HG03039 (cell line): ENCODE measurements around the gene FBXO2.
A peak's percentile ranks its signal among the peaks of the same experiment; 100 is the strongest.

Source experiments
- ATAC-seq: cut with Tn5 transposase; IDR thresholded peaks from one replicate; pipeline ENCODE4 v1.9.1; 2021; ENCODE audit warnings: mild to moderate bottlenecking, moderate library complexity; ENCODE audit not compliant: unreplicated experiment

Gene FBXO2, protein sequence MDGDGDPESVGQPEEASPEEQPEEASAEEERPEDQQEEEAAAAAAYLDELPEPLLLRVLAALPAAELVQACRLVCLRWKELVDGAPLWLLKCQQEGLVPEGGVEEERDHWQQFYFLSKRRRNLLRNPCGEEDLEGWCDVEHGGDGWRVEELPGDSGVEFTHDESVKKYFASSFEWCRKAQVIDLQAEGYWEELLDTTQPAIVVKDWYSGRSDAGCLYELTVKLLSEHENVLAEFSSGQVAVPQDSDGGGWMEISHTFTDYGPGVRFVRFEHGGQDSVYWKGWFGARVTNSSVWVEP

DNA sequence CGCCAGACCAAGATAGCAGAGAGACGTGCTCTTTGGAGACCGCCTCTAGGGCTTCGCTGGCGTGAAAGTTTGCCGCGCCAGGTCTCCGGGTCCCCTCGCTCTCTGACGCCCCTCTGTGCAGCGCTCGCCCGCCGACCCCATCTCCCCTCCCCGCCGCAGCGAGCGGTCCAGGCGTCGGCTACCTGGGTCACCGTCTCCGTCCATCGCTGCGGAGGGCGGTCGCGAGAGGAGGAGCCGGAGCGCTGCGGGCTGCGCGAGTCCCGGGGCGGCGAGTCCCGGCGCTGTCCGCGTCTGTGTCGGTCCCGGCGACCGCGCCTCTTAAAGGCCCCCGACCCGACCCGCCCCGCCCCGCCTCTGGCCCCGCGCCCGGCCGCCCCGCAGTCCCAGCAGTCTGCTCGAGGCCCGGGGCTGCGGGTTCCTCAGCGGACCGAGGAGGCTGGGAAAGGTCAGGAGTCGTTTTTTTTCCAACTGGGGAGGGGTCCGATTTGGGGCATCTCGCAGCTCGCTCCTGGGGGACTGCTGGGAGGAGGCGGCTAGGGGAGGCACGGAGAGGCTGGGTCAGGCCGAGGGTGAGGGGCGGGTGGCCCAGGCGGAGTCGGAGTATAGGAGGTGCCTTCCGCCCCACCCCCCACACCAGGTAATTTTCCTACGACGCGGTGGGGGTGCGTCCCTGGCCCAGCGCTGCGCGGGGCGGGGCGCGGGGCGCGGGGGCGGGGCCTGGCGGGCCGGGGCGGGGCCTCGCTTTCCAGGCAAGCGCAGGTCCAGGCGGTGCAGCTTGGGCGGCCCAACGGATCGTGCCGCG is at the start of gene FBXO2, which contains the start of gene FBXO44:
Gene FBXO2, minus strand, starts transcription at position 293 of the 802 bp plus-strand sequence. Its CDS starts 89 bp downstream, at position 204.
Gene FBXO44, plus strand, starts transcription at position 741 of the 802 bp plus-strand sequence. CDS start 959 bp downstream, outside the sequence.
- peak; percentile 56 for ATAC-seq

DNA sequence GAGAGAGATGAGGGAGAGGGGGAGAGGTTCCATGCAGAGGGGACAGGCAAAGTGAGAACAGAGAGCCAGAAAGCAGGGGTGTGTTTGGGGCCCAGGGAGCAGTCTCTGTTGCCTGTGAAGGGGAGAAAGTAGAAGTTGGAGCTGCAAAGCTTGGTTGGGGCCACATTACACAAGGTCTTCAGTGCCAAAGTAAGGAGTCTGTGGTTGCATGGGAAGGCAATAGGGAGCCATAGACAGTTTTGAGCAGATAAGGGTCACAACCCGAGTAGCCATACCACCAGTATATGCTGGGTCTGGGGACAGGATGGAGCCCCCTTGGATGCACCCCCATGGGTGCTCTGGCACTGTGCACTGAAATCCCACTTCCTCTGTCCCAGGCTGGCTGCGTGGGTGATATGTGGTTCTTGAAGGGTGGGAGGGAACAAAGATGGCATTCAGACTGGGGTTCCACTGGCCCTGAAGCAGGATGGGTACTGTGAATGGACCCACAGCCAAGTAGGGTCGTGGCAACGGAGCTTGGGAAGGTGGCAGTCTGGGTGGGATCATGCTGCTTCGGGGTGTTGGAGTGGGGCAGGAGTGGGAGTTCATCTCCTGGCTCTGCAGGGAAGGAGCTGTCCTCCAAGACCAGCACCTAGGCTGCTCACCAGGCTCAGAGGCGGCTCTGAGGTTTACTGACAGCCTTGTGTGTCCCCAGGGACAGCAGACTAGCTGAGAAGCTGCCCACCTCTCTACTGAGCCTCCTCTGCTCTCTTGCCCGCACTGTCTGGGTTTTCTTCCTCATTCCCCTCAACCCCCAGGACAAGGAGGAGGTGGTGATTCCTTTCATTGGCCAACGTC is 49.3 kb upstream of the FBXO2 start:
- no peak for ATAC-seq

DNA sequence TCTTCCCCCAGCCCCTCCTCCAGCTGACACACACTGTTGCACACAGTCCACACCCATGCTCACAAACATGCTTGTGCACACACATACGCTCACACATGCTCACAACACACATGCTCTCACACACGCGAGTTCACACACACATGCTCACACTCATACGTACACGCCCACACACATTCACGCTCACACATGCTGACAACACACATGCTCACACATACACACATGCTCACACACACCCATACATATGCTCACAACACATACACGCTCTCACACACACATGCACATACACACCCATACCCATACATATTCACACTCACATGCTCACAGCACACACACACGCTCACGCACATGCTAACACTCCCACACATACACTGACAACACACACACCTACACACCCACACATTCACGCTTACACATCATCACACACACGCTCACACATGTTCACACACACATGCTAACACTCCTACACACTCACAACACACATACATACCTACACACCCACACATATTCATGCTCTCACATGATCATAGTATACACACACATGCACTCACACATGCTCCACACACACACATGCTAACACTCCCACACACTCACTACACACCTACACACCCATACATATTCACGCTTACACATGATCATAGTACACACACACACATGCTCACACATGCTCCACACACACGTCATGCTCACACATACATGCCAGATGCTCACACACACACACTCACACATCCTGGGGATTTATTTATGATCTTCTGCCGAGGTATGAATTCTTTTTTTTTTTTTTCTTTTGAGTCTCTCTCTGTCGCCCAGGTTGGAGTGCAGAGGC is 48.0 kb upstream of the FBXO2 start:
- ATAC-seq, result no peak

DNA sequence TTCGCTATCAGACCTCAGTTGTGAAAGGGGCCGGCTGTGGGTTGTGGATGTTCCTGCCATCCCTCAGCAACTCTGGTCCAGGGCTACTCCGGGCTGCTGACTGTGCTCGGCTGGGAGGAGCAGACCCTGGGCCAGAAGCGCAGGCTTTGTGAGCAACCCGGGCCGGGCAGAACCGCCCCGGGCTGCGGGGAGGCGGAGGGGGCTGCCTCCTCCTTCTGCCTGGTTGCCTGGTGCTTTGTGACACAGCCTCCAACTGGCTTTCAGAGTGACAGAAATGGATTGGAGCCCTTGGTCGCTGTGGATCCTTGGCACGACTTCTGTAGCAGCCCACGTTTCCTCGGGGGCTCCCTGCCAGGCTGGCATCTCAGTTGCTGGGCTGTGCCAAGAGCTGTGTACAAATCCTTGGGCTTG is 47.3 kb upstream of the FBXO2 start:
- ATAC-seq, result no peak

DNA sequence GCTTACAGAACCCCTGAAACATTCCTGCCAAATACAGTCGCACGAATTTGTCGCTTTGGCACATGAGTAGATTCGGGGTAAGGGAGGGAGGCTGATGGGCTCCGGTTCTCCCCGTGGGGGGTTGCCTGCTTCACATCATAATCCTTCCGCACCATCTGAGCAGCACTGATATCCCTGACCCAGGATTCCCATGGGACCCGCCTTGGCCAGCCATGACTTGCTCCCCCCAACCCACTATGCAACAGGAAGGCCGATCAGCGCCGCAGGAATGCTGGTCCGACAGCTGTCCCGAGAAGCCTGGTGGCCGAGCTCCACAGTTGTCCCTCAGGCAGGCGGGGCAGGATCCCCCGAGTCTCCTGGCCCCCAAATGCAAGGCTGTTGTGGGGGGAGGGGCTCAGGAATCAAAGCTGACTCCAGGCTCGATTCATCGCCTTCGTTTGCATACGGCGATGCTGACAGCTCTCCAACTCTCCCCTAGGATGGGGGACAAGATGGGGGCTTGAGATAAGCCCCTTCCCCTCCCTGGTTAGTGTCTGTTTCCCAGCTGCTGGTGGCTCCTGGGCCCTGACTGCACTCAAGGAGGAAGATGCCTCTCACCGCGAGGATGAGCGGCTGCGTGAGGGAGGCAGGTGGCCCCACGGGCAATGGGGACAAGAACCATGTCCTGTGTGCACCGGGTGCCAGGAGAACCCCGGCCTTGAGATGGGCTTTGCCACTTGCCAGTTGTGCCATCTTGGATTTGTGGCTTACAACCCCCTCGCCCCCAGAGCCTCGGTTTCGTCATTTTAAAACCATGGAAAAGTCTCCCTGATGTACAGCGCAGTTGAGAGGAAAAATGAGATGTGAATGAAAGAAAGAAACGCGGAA is 46.6 kb upstream of the FBXO2 start:
- no peak for ATAC-seq

DNA sequence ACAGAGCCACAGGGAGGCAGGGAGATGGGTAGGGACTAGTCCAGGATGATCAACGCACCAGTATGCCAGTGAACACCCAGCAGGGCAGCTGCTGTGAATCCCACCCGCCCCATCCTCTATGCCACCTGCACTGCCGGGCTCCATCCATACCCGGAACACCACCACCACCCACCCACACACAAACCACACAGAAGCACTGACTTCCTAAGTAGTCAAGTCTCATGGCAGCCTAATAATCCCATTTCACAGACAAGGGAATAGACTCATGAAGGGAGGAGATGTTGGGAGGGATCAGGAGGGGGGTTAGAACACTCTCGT is 43.6 kb upstream of the FBXO2 start:
- ATAC-seq, result no peak

DNA sequence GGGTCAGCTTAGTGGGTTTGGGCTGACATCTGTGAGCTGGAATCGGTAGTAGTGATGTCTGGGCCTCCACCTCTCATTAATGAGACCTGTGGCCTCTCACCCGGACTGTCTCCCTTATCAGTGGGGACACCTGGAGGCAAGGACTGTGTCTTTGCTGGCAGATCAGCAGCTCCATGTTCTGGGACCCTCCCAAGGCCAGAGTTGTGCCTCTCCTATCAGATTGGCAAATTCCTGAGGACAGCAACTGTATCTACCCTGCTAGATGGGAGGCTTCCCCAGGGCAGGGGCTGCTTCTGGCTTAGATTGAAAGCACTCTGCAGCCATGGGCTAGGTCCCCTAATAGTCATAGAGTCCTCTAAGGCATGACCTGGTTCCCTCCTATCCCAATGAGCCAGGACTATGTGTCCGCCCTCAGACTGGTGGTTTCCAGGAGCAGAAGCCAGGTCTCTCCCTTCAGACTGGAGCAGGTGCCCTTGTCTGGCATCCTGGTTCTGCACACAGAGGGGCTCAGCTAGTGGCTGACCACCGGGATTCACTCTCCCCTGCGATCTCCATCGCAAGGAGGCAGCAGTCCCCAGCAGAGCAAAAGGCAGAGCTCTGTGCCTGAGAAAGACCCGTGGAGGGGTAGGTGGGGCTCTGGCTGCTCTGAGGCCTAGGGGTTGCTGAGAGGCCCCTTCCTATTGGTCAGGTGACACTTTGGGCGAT is 43.1 kb upstream of the FBXO2 start:
- no peak for ATAC-seq

DNA sequence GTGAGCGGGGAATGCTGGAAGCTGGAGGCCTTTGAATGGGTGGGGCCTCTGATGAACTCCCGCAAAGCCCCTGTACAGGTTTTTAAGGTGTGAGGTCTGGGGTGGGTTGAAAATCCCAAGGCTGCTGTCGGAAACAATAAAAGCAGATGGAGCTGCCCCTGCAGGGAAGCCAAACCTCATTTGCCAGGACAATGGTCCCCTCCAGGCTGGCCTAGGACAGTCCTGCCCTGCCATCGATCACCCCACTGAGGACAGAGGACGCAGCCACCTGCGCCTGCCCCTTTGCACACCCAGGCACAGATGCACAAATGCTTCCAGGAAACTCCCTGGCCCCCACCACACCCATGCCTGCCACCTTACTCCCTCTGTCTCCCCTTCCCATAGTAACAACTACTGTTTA is 41.6 kb upstream of the FBXO2 start:
- no peak for ATAC-seq

DNA sequence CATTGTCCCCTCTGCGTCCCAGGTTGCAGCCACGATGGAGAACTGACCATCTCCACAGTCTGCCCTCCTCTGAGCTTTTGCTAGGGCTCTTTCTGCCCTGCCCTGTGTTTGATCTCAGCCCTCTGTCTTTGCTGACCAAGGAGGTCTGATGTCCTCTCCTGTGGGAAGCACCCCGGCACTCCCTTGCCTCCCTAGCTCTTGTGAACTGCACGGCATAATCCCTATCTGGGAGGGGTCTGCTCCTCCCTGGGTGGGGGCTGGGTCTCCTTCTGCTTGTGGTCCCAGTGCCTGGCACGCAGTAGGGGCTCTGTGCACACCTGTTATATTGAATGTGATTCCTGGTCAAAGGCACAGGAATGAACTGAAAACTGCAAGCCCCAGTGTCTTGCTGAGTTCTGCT is 39.7 kb upstream of the FBXO2 start:
- no peak for ATAC-seq

DNA sequence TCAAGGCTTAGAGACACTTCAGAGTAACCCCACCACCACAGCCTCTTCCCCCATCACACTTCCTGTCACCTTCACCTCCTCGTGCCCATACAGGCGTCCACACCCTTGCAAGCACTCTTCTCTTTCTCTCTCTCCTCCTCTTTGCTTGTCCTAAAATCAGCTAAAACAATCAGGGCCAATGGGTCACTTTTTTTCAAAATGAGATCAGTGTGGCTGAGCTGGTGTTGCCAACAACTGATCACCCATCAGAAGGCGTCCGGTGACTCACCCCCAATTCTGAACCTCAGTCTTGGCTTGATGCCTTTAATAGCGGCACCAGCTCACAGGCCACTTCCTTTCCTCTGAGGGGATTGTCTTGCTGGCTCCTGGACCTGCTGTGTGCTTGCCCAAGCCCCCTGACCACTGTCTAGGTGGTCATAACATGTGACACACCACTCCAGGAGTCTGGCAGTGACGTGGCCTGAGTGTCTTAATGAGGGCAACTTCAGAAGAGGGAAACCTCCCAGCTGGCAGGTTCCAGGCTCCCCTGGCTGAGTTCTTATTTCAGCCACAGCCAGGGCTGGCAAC is 38.9 kb upstream of the FBXO2 start:
- no peak for ATAC-seq

DNA sequence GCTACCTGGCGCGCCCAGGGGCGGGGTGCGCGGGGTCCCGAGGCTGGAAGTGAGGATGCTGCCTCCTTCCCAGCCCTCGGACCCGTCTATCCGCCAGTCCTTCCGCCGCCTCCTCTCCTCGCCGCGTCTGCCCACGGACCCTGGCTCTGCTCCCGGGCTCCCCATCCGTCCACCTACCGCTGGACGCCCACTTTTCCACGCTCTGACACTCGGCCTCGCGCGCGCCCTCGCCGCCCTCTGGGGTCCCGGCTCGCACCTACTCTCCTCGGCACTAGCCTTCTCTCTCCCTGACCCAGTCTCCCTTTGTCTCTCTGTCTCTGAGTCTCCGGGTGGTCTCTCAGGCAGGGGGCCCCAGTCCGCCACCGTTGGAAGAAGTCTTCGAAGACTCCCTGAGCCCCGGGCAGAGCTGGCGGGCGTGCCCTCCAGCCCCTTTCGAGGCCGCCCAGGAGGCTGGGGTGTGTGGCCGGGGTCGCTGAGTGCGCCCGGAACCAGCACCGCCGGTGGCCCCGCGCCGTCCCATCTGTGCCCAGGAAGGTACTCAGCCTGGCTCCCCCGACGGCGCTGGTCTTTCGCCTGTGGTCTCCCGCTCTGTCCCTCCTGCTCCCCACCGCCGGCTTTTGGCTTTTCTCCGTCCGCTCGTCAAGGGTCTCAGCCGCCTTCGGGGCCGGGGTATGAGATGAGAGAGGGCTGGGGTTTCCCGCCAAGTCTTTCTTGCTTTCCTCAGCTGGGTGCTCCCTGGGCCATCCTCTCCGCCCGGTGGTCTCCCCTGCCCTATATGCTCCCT is 37.9 kb upstream of the FBXO2 start:
- no peak for ATAC-seq

DNA sequence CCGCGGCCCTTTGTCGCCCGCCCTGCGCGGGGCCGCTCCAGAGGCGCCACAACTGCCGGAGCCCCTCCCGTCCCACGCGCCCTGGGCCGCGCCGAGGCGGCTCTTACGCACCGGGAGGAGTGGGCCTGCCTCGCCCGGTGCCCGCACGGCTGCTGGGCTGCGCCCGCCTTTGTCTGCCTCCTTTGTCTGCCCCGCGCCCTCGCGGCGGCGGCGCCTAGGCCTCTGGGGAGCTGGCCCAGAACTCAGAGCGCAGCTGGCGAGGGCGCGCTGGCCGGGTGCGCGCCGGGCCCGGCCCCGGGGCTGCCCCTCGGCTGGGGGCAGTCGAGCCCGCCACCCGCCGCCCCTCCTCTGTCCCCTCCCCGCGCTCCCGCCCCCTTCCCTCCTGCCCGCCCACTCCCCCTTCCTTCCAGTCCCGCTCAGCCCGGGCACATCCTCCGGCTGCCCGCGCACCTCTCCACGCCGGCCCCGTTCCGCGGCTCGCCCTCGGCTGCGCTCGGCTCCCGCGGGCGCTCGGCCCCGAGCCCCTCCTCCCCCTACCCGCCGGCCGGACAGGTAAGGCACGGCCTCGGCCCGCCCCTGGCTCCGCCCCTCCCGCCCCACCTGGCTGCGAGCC is 37.2 kb upstream of the FBXO2 start, which contains the start of gene DRAXIN:
Gene DRAXIN, plus strand, starts transcription at position 409 of the 613 bp plus-strand sequence. CDS start 14,549 bp downstream, outside the sequence.
- no peak for ATAC-seq

DNA sequence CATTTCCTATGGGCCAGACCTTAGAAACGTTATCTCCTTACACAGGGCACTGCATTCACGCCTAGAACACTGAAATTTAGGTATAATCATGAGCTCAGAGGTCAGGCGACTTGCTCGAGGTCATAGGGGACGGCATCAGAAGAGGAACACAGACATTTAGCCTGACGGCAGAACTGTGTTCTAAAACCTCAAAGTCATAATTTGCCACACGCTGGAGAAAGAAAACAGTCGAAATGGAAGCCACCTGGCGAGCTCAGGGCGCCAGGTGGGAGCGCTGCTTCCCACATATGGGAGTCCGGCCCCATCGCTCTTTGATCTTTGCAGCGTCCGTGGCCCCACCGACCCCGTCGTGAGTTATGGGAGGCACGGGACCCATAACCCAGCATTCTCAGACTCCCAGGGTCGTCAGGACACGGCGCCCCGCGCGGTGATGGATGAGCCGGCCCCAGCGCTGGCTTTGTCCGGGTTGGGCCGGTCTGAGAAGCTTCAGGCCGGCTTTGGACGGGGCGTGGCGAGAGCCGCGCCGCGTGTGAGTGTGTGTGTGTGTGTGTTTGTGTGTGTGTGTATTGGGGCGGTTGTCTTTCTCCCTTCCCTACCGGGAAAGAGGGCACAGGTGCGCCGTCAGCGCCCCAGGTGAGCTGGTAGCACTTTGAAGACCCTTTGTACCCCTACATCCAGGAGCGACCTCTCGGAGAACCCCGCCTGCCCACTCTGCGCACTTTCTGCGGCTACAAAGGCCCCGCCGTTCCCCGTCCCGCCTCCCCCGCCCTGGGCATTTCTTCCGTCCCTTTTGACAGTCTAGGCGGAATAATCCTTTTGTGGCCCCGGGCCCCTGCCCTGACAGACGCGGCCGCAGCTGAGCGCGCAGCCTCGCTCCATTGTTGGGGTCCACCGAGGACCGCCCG is 36.4 kb upstream of the FBXO2 start:
- no peak for ATAC-seq

DNA sequence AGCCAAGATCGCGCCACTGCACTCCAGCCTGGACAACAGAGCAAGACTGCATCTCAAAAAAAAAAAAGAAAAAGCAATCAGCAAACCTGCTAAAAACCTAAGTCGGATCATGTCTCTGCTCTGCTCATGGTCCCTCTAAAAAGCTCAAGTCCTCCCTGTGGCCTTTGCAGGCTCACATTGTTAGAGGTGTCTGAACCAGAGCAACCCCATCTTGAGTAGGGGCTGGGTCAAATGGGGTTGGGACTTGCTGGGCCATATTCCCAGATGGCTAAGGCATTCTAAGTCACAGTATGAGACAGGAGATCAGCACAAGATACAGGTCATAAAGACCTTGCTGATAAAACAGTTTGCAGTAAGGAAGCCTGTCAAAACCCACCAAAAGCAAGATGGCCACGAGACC is 34.3 kb upstream of the FBXO2 start:
- ATAC-seq, result no peak

DNA sequence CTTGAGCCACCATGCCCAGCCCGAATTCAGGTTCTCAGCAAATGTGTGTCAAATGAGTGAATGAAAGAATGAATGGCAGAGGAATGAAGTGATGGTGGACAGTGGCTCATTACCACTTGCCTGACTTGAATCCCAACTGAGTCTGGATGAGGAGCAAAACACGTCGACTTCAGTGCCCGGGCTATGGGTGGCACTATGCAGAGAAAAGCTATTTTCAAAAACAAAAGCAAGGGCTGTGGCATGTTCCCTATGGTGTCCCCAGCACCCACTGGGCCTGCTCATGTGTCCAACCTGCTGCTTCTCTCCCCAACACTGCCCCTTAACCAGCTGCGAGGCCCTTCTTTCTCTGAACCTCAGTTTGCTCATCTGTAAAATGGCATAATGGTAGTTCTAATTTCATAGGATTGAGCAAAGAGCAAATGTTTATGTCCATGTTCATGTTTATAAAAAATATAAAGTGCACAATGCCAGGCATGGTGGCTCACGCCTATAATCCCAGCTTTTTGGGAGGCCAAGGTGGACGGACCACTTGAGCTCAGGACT is 31.1 kb upstream of the FBXO2 start:
- no peak for ATAC-seq

DNA sequence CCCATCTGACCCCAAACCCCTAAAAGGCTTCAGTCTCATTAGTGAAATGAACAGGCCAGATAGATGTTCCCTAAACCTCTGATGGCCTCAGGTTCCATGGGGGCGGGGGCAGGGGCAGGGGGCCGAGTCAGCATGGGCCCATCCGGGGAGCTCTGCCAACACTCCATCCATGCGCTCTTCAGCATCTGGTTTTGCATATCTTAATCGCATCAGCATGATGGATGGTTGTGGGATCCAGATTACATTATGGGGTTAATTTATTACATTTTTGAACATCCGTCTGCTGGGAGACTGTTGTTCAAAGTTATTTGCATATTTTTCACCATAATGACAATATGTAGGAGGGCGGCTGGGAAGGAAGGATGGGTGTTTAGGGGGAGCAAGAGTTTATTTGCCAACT is 29.8 kb upstream of the FBXO2 start:
- ATAC-seq, result no peak
